Vagina (tissue), 2 donors: ENCODE measurements around the gene NCAPD2. TPM values are rescaled to one million over a fixed set of nuclear protein-coding genes. Genes with fewer than 3 reads are reported as not detected.

Experiments
- DNase-seq, 2 donors: peaks; one replicate each; pipeline ENCODE4 v3.0.0-alpha.2; 2017; ENCODE audit errors: extremely low spot score in 2 of 2
- H3K27ac ChIP-seq: fragments of 200-600 bp; sonication (generic); one replicate; pipeline ENCODE4 v1.5.1; 2019
- H3K27me3 ChIP-seq: fragments of 200-600 bp; sonication (generic); one replicate; pipeline ENCODE4 v1.5.1; 2019
- H3K36me3 ChIP-seq, 2 donors: fragments of 200-600 bp; sonication (generic); one replicate each; pipeline ENCODE4 v1.5.1; 2017 to 2019
- H3K4me1 ChIP-seq: fragments of 200-600 bp; sonication (generic); one replicate; pipeline ENCODE4 v1.5.1; 2019
- H3K4me3 ChIP-seq, 2 donors: fragments of 200-600 bp; sonication (generic); 1 replicate in 1 of 2; 2 replicates in 1 of 2; pipeline ENCODE4 v1.5.1; 2016 to 2019
- H3K9me3 ChIP-seq: fragments of 200-600 bp; sonication (generic); one replicate; pipeline ENCODE4 v1.5.1; 2019
- CTCF ChIP-seq, 3 experiments: fragments of 450-650 bp in 2 of 3; fragments of 200-600 bp in 1 of 3; sonication (generic) in 1 of 3; IDR thresholded peaks; one replicate each; pipeline ENCODE4 v1.5.1; 2017 to 2019; ENCODE audit warnings: antibody characterized with exemption in 3 of 3, mild to moderate bottlenecking in 2 of 3, moderate library complexity in 2 of 3
- POLR2A ChIP-seq, 2 donors: fragments of 450-650 bp; IDR thresholded peaks; one replicate each; pipeline ENCODE4 v1.6.1; 2017; ENCODE audit warnings: antibody characterized with exemption in 2 of 2, mild to moderate bottlenecking in 2 of 2, moderate library complexity in 2 of 2
- POLR2AphosphoS5 ChIP-seq, 2 donors: sonication (generic); formaldehyde crosslinking; IDR thresholded peaks; one replicate each; pipeline ENCODE4 v1.9.0; 2017; ENCODE audit warnings: antibody characterized with exemption in 2 of 2, mild to moderate bottlenecking in 2 of 2, low read depth in 1 of 2; ENCODE audit not compliant: insufficient read depth in 1 of 2
- intact Hi-C: fragments of 100-400 bp; cut with DNase I; formaldehyde crosslinking; loops from one replicate; pipeline ENCODE4 v1.15.1; 2023
- total RNA-seq: library from RNA; depleted of rRNA; stranded (reverse); fragments of >200 nt; gene quantifications from one replicate; pipeline ENCODE4 v1.2.3, GENCODE V29; 2016

Gene NCAPD2
- total RNA-seq, 1 donor from 2014 or later, result 25.5 TPM

- DNase-seq, result no peak
- intact Hi-C loops, result loop anchor here (5.0 kb wide), 1 partner anchor 224 kb away; no protein-coding TSS in a partner anchor
- TF ChIP-seq POLR2A (IDR thresholded peaks at IDR 0.05), result no peak
- no peak for TF ChIP-seq POLR2AphosphoS5 (IDR thresholded peaks at IDR 0.05; ENCODE audit: insufficient read depth in 1 of 2, low read depth in 1 of 2)
- no peak for TF ChIP-seq CTCF (IDR thresholded peaks at IDR 0.05)
- Histone ChIP-seq H3K27me3 (no peaks in the 10 kb centered on the region), H3K4me1 (peaks cover 76% of the 10 kb centered on the region), H3K27ac (peak overlapping the region; percentile 86), H3K4me3 (peak overlapping the region in 1 of 2 donors; percentile 30), H3K36me3 (peaks cover 0 to 8% of the 10 kb centered on the region in 2 donors), H3K9me3 (no peaks in the 10 kb centered on the region)
These were observed 57.7 kb downstream of the NCAPD2 start for GRCh38 chr12:6551496-6552139.

GRCh38 chr12:6552140-6552551 lies 58.2 kb downstream of the NCAPD2 start:
- peaks cover 76% of the 10 kb centered on the region for H3K4me1 ChIP-seq
- intact Hi-C loops, result loop anchor here (5.0 kb wide), 1 partner anchor 225 kb away; no protein-coding TSS in a partner anchor
- peak overlapping the region in 1 of 2 donors; percentile 30 for H3K4me3 ChIP-seq
- H3K27me3 ChIP-seq, result no peaks in the 10 kb centered on the region
- H3K36me3 ChIP-seq, result peaks cover 0 to 13% of the 10 kb centered on the region in 2 donors
- peak overlapping the region; percentile 86 for H3K27ac ChIP-seq
- no peaks in the 10 kb centered on the region for H3K9me3 ChIP-seq
- no peak for TF ChIP-seq POLR2A (IDR thresholded peaks at IDR 0.05)
- TF ChIP-seq POLR2AphosphoS5 (IDR thresholded peaks at IDR 0.05; ENCODE audit: insufficient read depth in 1 of 2, low read depth in 1 of 2), result peak in 1 of 2 donors; percentile 29
- DNase-seq, result no peak

- peak overlapping the region; percentile 86 for H3K27ac ChIP-seq
- intact Hi-C loops, result loop anchor here (5.0 kb wide), 1 partner anchor 226 kb away; no protein-coding TSS in a partner anchor
- peak overlapping the region in 1 of 2 donors; percentile 61 for H3K4me3 ChIP-seq
- H3K27me3 ChIP-seq, result no peaks in the 10 kb centered on the region
- DNase-seq, result no peak
- peaks cover 0 to 15% of the 10 kb centered on the region in 2 donors for H3K36me3 ChIP-seq
- H3K4me1 ChIP-seq, result peaks cover 68% of the 10 kb centered on the region
- H3K9me3 ChIP-seq, result no peaks in the 10 kb centered on the region
- TF ChIP-seq POLR2AphosphoS5 (IDR thresholded peaks at IDR 0.05; ENCODE audit: insufficient read depth in 1 of 2, low read depth in 1 of 2) (peak in 1 of 2 donors; percentile 25), POLR2A (IDR thresholded peaks at IDR 0.05) (no peak)
These were observed 59.4 kb downstream of the NCAPD2 start for GRCh38 chr12:6553051-6553868.

GRCh38 chr12:6554168-6555017 lies 60.5 kb downstream of the NCAPD2 start:
- H3K4me1 ChIP-seq, result peaks cover 60% of the 10 kb centered on the region

More at GRCh38 chr12:6554168-6555017, 60.5 kb downstream of the NCAPD2 start:
- peak overlapping the region; percentile 86 for H3K27ac ChIP-seq
- no peaks in the 10 kb centered on the region for H3K27me3 ChIP-seq
- H3K4me3 ChIP-seq, result peak overlapping the region; percentile 61 to 75
- H3K9me3 ChIP-seq, result no peaks in the 10 kb centered on the region
- intact Hi-C loops, result loop anchor here (5.0 kb wide), 1 partner anchor 227 kb away; no protein-coding TSS in a partner anchor
- H3K36me3 ChIP-seq, result peaks cover 0 to 13% of the 10 kb centered on the region in 2 donors
- DNase-seq, result no peak
- TF ChIP-seq POLR2AphosphoS5 (IDR thresholded peaks at IDR 0.05; ENCODE audit: insufficient read depth in 1 of 2, low read depth in 1 of 2) (peak in 1 of 2 donors; percentile 46), POLR2A (IDR thresholded peaks at IDR 0.05) (no peak), CTCF (IDR thresholded peaks at IDR 0.05) (peak in 2 of 3 experiments; percentile 16 to 46)
